Keratinocyte (primary cell): ENCODE measurements around the gene CKS1B.

Experiments used
- CTCF ChIP-seq, 3 experiments: IDR thresholded peaks in 1 of 3; conservative IDR thresholded peaks in 1 of 3; optimal IDR thresholded peaks in 1 of 3; 2 replicates in 2 of 3; 3 replicates in 1 of 3; pipeline versions ENCODE3 to v1.5.1; 2011; ENCODE audit warnings: low read length in 3 of 3, mild to moderate bottlenecking in 3 of 3, moderate library complexity in 2 of 3, control low read depth in 1 of 3, inconsistent platforms in 1 of 3; ENCODE audit not compliant: insufficient read depth in 2 of 3; ENCODE audit errors: extremely low read depth in 1 of 3
- EZH2 ChIP-seq: IDR thresholded peaks from one replicate; pipeline ENCODE4 v1.6.1; 2012; ENCODE audit warnings: inconsistent platforms, mild to moderate bottlenecking, low read length, moderate library complexity

GRCh38 chr1:154960446-154961136 is 13.9 kb upstream of the CKS1B start:
- TF ChIP-seq EZH2 = no peak
- TF ChIP-seq CTCF (optimal IDR thresholded peaks at IDR 0.05 in 1 of 3, IDR thresholded peaks at IDR 0.05 in 1 of 3, conservative IDR thresholded peaks at IDR 0.05 in 1 of 3; ENCODE audit: extremely low read depth in 1 of 3, insufficient read depth in 2 of 3, low read length in 3 of 3) = no peak
